ENCODE measurements around the gene LANCL1.

The LANCL1 gene

DNA sequence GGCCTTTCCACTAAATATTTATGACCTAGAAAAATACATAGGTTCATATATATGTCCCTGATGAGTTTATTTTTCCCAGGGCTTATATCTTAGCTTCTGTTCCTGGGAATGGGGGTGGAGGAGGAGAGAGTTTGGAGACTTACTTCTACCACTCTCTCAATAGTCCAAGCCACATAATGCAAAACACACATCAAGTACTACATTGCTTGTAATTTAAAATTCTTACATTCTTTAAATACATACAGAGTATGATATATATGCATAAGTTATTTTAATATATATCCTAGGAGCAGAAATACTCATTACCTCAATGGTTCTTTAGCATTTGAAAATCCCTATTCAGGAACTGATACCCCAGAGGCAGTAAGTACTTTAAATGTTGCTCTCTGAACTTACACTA is 88.4 kb downstream of the LANCL1 start:
- DNase-seq: no peak

DNA sequence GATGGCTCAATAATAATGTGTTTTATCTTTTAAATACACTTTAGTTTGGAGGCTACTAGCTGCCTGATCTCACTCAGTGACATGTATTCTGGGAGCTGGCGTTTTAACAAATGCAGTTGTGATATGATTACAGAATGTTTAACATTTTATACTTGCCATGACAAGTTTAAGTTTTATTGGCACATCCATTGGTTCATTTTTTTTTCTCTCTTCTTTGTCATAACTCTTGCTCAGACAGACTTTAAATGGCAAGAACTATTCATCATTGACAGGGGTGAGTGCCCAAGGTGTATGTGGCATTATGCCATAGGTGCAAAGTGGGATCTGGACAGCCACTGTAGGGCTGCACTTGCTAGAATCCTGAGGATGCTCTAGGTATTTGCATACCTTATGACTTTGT is 89.5 kb downstream of the LANCL1 start:
- DNase-seq: no peak

Data from CD4-positive, alpha-beta T cell treated with Interleukin-21 for 1 hour (primary cell).